ENCODE data around the gene HJURP.

HJURP gene

GRCh38 chr2:233813236-233814055 is 40.9 kb downstream of the HJURP start:
- DNase-seq: peak; percentile 9

DNA sequence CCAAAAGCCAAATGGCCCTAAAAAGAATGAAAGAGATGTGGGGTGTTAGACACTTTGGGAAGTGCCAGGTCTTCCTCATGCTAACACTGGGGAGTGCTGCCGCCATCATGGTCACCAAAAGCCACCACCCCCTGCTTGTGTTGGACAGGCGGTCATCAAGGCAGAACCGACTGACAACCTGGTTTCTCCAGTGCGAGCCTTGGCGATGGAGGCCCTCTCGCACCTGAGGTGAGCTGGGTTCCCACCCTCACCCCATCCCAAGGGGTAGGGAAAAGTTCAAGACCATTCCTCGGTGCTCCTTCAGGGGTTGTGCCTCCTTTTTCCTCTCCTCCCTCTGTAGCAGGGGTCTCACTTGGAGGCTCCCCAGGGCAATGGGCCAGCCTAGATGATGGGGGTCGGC is 42.6 kb downstream of the HJURP start:
- DNase-seq: no peak

DNA sequence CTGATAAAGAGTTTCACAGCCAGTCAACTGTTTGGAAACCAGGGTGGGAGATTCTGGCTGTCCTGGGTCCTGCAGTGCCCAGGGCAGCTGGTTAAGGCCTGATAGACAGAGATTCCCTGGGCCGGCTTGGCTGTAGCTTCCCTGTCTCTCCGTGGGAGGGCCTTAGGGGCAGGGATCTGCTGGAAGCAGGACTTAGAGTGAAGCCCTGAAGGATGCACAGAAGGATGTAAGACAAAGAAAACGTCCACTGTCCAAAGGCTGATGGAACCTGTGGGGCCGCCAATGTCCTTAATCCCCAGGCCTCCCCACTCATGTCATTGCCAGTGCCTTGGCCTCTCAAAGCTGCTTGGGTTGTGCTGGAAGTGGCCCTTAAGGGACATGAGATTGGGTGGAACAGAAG is 43.2 kb downstream of the HJURP start:
- DNase-seq: no peak

DNA sequence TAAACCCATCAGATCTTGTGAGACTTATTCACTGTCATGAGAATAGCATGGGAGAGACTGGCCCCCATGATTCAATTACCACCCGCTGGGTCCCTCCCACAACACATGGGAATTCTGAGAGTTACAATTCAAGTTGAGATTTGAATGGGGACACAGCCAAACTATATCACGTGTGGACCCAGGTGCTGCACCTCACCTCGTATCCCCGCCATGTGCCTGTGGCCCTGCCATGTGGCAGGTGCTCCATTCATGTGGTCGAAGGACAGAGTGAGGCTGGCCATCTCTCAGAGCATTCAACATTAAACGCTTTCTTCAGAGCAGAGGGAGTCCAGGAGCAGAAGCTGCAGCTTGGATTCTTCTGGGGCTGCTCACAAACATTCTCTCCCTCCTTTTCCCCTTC is 44.0 kb downstream of the HJURP start:
- no peak for DNase-seq

DNA sequence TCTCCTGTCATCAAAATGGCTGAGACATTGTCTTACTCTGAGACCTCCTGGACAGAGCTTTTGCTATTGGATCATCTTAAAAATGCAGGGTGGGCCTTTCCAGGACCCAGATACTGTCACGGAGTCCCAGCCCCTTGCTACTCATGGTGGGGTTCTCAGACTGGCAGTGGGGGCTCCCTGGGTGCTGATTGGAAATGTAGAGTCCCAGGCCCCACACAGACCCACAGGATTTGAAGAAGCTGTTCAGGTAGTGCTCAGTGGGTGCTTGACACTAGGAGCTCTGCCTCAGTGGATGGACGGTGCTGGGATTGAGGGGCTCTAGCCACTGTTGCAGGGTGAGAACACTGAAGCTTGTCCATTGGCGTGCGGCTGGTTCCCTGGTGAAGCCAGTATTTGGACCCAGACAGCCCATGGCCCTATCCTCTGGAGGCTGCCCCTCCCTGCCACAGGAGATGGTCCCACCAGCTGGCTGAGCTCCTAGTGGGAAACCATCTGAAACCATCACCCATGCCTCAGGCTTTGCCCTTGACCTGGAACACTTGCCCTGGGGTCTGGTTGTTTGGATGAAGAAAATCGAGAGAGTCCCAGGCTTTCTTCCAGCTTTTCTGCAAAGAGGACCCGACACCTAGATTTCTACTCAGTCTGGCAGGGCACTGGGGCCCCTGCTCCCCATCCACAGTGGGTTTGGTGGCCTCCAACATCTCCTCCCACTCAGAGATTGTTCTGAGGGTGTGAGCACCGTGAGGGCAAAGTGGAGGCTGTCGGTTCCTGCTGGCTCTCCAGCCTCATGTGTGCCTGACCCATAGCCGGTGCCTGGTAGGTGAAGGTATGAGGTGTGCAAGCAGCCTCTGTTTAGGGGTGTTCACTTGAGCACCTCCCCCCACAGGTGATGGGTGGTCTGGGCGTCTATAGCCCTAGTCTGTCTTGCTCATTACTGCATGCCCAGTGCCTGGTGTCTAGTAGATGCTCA is 46.1 kb downstream of the HJURP start:
- no peak for DNase-seq

DNA sequence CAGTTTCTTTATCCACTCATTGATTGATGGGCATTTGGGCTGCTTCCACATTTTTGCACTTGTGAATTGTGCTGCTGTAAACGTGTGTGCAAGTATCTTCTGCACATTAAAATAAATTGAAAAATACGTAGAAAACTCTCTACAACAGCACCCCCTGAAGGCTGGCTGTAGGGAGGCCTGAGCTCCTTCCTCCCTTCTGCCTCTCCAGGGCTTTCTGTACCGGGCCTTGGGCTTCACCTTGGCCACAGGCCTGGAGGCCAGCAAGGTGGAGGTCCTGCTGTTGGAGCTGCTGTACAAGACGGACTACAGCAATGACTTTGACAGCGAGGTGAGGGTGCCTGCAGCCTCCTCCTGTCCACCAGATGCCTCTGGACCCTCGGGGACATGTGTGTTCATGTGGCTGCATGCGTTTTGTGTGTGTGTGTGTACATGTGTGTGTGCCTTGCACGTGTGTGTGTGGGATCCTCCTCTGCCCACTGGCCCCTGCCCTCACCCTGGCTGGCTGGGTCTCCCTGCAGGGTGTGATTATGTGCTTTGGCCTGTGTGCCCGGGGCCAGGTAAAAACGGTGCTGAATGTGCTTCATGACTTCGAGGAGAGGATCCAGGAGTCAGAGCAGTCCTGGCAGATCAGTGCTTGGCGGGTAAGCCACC is 47.0 kb downstream of the HJURP start:
- DNase-seq: no peak

GRCh38 chr2:233803994-233804393 is 50.3 kb downstream of the HJURP start:
- DNase-seq: no peak

DNA sequence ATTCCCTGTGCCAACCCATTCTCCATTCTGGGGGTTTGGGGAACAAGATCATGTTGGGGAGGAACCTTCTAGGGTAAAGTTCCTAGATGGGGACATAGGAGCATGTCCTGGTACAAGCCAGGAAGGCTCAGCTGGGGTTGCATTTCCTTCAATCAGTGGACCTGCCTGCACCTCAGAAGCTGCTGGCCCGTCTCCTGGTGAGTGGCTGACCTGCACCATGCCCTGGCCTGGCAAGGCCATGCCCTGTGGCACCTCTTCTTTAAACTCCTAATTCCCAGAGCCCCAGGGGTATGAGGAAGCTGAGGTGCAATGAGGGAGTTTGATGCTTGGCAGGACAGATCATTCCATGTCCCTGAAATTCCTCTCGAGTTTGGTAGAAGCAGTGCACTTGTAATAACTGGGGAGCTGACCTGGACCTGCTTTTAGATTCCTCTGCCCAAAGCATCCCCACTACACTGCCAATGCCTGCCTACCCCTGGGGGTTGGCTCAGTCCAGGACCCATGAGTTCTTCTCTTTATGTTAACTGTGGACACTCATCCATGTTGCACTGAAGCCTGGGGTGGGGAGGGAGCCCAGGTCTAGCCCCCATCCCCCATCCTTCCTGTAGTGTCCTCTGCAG is 50.9 kb downstream of the HJURP start:
- DNase-seq: no peak

DNA sequence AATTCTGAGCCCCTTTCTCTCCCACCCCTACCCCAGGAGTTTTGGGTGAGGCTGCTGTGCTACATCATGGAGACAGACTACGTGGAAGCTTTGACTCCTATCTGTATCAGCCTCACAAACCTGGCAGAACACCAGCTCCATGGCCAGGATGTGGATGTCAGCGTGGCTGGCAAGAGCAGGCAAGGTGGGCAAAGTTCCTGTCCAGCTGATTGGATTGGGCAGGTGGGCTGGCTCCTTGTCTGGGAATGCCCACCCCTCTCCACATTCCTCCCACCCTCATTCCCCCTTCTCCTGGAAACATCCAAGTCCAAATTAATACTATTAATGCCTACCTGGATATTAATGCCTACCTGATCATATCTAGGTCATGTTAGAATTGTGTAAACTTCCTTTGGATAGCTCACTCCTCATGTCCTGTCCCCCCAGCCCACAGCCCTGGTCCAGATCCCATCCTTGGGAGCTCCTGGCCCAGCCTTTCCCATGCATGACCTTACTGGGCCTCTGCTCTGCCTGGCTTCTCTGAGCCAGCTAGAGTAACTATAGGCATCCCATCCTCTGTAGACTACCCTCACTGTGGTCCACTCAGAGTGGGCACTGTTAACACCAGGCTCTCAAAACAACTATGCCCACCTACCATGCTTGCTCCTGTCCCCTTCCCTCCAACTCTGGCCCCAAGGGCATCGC is 52.1 kb downstream of the HJURP start:
- DNase-seq: no peak

DNA sequence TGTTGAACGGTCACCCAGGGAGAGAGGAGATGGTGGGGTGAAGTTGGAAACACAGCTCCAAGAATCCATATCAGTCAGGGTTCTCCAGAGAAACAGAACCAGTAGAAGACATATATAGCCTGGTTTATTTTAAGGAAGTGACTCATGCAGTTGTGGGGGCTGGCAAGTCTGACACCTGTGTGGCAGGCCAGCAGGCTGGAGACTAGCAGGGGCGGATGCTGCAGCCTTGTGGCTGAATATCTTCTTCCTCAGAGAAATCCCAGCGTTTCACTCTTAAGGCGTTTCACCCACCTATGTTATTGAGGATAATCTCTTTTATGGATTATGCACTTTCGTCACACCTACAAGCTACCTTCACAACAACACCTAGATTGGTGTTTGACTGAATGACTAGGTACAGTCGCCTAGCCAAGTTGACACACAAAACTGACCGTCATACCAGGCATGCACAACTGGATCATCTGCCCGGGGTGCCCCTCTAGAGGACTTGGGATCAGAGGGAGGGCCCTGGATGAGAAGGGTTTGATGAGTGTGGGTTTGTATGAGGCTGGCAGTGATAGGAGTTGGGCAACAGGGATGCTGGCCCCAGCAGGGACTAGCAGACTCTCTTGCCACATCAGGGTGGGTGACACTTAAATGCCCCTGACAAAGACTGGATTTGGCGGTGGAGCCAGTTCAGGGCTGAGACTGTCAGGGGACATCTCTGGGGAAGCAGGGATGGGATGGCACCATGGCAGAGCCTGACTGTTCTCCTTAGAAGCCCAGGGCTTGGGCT is 52.8 kb downstream of the HJURP start:
- DNase-seq: no peak

DNA sequence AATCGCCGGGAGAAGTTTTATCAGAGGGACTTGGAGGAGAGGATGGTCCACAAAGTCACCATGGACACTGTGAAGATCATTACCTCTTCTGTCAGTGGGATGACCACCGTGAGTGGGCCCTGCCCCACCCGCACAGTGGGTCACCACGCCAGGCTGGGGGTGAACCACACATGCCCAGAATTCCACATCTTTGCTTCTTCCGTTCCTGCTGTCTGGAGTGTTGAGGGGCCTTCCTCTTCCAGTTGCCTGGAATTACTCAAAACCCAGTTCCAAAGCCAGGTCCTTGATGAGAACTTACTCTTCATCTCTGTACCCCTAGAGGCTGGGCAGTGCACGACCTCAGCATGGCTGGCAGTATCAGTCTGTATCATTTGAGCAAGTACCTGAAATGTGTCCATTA is 54.1 kb downstream of the HJURP start:
- no peak for DNase-seq

GRCh38 chr2:233799716-233800115 is 54.6 kb downstream of the HJURP start:
- no peak for DNase-seq

- peak; percentile 7 for DNase-seq
These were observed 55.2 kb downstream of the HJURP start for GRCh38 chr2:233799087-233799665.

- no peak for DNase-seq
These were observed 55.8 kb downstream of the HJURP start for GRCh38 chr2:233798335-233799086.

DNA sequence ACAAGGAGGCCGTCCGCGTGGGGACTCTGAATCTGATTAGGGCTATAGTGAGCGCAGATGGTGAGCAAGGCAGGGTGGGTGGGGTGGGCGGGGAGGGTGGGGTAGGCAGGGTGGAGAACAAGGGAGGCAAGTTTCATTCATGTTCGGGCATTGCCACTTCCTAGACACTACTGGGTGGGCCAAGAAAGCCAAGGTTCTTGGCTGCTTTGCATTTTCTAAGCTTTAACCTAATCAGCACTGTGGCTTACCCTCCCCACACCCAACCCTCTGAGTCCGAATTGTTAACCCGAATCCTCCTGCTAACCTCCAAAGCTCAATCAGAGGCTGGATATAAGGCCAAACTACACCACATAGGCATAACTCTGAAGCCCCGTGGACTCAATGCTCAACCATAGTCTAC is 58.1 kb downstream of the HJURP start:
- DNase-seq: no peak

DNA sequence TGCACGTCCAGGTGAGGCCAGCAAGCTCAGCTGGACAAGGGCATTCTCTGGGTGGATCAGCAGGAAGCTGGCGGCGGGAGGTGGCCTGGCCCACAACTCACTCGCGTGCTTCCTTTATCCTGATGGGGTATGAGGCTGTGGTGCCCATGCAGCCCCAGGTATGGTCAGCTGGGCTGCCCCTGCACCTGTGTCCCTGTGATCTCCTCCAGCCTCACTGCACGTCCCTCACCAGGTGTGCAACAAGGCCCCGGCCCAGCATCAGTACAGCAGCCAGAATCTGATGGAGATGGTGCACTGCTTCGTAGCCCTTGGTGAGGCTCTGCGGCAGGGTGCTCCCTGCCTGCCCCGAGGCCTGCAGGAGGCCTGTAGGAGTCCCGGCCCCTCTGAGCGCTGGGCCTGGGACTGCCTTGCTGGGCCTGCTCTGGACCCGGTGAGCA is 58.6 kb downstream of the HJURP start:
- no peak for DNase-seq

DNA sequence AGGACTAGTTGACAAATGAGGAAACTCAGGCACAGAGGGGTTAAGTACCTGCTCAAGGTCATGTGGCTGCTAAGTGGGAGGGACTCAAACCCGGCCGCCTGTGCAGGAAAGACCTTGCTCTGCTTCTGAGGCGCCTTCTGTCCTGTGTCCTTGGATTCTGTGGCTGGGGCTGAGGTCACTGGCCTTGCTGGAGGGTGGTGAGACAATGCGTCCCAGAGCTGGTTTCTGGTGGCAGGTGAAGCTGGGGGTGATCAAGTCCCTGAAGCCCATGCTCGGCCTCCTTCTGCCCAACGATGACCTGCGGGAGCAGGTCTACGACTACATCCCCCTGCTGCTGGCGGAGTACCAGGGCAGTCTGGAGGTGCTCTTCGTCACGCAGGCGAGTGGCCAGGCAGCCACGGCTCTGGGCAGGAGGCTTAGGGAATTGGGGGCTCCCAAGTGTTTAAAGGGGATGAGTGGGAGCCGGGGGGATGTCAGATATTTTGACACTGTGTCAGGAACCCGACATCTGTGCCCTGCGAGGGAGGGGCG is 60.1 kb downstream of the HJURP start:
- DNase-seq: no peak

DNA sequence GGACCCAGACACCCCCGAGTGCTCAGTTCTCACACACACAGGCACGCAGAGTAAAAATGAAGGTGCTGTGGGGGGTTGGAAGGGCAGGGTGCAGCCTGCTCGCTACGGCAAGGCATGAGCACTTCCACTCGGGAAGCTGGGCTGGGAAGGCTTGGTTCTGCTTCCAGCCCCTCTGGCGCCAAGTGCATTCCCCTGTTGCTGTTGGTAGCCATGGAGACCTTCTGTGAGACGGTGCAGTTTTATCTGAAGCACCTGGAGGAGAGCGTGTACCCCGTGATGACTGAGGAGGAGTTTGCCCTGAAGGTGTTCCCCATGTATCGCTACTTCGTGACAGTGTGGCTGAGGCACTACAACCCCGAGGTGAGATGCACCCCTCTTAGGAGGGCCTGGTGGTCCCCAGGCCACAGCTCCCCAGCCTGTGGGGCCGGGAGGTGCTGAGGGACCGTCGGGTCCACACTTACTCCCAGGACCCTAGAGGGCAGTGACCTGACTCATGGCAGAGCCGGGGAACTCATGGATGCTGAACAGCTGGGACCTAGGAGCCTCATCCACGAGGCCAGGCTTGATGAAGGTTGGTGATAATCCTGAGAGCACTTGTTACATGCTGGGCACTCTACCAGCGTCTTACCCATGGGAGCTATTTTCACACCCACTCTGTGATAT is 60.7 kb downstream of the HJURP start:
- no peak for DNase-seq

DNA sequence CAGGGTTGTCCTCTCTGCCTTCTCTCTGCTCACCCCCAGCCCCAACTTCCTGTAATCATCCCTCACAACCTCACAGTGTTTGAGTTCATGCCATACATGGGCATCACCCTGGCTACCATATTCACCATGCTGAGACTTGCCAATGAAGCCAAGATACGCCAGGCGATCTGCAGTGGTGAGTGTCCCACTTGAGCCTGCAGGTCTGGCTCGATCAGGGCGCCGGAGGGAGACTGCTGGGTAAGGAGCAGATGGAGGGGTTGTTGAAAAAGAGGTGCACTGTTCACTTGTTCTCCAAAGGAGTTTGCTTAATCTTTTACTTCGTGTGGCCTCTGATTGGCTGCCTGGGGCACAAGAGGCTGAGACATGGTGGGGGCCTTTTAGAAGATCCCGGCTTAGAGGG is 61.6 kb downstream of the HJURP start:
- no peak for DNase-seq
